DMS114 treated with DMSO at 0.1 percent for 48 hours (cell line): ENCODE results near the gene EXT2.

ENCODE experiments used
- DNase-seq: peaks from one replicate; lab custom pipeline; 2025; ENCODE audit not compliant: unreplicated experiment; lab: John Stamatoyannopoulos, UW

EXT2 gene

DNA sequence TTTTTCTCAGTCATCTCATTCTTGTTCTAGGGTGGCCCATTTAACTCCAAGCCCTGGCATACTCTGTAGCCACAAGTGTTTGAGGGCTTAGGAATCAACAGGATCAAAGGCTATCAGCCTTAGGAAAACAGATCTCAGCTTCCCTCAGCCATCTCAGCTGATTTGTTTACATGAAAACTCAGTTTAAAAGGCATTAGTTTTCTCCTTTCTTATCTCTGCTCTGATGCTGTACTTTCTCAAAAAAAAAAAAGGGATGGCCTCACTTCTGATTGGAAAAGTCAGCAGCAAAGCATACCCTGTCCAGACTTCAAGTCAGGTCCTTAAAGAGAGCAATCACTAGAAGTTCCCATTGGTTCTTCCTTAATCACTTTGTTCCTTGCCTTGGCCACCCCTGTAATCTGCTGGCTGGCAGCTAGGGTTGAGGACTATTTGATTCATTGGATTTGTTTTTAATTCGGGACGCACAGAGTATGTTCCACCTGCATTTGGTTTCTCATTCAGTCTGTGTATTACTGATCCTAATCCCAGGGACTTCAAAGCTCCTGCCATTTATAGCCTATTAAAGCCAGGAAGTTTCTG lies 102.8 kb downstream of the EXT2 start:
- no peak for DNase-seq

DNA sequence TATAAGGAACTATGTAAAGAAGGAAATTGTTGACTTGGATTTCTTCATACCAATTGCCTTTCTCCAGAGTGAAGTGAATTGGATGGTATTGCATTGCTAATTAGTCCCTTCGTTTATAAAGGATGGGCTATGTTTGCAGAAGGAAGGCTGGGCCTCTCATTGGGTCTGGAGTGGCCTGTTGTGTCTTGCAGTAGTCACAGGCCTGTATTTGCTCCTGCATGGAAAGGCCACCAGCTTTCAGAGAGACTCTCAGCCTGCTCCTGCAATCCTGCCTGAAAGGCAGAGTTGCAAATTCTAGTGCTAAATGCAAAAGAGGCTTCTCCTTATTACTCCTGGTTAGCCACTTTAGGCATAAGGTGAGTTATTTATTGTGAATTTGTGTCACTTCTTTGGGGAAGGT lies 103.8 kb downstream of the EXT2 start:
- no peak for DNase-seq

DNA sequence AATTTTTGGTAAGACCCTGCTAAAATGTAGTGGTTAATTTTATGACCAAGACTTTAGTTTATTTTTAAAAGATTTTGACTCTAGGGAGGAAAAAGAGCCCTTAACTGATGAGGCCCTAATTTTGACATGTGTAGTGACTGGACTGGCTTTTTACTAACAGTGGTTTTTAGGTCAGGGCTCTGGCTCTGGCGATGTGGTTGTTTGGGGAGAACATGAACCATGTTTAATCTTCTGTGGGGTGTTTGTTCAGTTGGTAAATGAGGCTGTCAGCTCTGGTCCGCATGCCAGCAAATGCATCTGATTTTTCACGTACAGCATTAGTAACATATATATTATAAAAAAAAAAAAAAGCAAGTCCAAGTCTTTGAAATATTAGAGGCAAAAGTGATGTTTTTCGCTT lies 104.3 kb downstream of the EXT2 start:
- DNase-seq, result no peak

DNA sequence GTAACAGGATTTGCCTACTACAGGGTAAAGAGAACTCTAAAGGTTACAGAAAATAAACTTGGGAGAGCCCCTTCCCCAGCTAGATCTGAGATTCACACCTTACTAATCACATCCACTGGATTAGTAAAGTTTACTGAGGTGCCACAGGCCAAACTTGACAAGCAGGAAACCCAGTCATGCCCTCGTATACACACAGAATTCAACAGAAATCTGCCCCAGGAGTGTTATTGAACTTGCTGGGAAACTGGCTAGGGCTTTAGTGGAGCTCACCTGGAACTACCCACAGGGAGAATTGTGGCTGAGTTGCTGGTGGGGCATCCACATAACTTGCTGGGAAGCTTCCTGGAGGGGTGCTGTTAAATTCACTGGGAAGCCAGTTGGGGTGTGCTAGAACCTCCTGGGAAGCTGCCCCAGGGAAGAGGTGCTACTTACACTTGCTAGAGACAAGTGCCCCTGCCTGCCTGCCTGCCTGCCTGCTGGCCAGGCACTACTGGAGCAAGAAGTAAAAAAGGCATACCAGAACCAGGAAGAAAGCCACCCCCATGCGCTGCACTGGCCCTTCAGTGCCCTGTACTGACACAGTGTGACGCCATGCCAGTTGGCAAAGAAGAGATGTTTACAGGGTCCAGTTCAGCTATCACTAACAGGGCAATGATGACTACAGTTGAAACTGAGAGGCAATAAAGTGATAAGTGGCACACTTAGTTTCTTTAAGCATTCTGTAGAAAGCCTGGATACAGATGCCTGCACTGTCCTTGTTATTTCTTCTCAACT lies 108.0 kb downstream of the EXT2 start:
- DNase-seq, result no peak

DNA sequence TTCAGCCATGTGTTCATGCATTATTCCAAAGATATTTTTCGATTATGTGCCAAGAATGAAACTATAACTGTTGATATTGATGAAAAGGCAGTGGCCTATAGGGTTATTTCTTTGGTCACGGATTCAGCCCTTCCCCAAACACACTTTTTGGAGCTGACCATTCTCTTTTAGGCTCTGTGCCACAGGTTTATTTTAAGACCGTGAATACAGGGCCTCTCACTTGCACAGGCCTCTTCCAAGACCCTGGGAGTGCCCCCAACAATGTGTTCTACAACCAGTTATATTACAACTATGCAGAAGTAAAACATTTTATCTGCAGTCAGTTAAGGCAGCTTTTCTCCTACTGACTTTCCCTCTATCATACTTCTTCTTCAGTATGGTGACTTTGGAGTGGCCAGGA lies 109.9 kb downstream of the EXT2 start:
- no peak for DNase-seq

DNA sequence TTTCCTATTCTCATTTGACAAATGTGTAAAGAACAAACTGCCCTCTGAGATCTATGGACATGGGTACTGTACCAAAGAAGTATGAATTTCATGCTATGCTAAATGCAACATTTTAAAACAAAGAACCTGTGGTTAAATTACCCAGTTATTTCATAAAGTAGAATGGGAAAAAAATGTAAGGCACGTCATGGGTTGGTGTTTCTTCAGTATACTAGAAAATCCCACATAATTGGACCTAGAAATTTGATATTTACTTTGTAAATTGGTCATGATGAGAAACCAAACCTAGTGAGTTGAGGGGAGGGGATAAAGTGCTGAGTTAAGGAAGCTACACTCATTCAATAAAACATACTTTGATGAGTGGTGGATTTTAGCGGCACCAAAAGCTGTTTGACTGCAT lies 110.4 kb downstream of the EXT2 start:
- DNase-seq, result no peak

DNA sequence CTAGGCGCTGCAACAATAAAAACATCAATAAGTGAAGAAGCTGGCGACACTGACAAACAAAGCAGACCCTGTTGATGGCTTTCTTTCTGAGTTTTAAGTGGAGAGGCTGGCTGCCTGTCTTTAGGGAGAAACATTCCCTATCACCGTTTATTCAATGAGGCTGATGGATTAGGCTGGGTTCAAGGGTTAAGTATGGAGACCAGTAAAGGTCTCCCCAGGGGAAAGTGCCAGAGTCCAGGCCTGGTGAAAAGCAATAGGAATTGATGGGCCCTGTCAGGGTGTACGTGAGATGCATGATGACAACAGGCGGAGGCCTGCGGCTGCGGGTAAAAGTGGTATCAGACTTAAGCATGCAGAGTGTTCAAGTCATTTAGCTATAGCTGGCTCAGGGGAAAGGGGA lies 111.8 kb downstream of the EXT2 start:
- DNase-seq, result no peak

DNA sequence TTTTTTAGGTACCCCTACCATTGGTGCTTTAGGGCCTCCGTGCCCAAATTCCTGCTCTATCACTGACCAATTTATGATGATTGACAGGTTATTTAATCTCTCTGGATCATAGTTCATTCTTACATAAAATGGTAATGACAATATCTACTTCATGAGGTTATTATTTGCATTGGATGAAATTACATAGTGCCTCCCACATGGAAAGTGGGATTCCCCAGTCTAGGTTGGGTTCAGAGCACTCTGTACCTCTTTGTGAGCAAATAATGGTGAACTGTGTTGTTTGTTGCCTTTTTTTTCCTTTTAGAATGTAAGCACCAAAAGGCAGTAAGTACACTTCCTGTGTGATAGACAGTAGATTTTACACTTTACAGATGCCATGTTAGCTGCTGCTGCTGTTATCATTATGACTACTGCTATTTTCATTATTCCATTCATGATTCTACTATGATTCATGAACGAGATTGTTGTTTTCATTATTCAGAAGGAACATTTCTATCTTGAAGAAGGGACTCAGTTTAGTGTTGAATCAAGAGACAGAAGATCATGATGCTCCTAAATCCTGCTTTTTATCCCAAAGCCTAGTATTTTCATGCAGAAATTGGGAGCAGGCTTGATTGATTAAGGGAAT lies 113.6 kb downstream of the EXT2 start:
- DNase-seq, result no peak

DNA sequence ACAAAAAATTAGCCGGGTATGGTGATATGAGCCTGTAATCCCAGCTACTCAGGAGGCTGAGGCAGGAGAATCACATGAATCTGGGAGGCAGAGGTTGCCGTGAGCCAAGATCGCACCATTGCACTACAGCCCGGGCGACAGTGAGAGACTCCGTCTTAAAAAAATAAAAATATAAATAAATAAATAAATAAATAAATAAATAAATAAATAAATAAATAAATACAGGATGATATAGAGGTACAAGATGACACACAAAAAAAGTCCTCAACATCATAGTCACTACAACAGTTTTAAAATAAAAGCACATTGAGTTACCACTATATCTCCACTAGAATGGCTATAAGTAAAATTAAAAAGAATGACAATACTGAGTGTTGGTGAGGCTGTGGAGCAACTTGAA lies 116.7 kb downstream of the EXT2 start:
- no peak for DNase-seq

DNA sequence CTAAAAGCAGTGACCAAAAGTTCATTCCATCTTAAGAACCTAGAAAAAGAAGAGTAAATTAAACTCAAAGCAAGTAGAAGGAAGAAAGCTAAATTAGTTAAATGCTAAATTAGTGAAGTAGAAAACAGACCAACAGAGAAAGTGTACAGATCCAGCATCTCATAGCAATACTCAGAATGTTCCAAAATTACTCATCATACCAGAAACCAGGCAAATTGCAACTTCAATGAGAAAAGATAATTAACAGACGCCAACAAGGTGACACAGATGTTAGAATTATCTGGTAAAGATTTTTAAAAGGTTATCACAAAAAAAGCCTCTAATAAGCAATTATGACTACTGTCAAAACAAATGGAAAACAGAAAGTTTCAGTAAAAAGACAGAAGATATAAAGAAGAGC lies 117.7 kb downstream of the EXT2 start:
- no peak for DNase-seq

DNA sequence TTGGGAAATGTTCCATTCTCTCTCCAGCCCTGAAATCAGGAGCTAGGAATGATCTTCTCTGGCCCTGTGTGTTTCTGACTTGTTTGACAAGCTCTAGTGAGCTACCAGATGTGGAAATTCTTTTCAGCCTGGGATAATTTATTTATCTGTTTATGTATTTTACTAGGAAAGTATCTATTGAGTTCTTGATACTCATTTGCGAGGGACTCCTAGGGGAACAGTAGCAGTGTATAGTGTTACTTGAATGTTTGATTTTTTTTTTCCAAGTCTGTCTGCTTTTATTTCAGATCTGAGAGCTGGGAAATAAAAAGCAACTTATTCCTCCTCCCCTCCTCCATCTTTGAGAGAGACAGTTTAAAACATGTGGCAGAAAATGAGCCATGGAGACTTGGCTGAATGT lies 122.0 kb downstream of the EXT2 start:
- no peak for DNase-seq

DNA sequence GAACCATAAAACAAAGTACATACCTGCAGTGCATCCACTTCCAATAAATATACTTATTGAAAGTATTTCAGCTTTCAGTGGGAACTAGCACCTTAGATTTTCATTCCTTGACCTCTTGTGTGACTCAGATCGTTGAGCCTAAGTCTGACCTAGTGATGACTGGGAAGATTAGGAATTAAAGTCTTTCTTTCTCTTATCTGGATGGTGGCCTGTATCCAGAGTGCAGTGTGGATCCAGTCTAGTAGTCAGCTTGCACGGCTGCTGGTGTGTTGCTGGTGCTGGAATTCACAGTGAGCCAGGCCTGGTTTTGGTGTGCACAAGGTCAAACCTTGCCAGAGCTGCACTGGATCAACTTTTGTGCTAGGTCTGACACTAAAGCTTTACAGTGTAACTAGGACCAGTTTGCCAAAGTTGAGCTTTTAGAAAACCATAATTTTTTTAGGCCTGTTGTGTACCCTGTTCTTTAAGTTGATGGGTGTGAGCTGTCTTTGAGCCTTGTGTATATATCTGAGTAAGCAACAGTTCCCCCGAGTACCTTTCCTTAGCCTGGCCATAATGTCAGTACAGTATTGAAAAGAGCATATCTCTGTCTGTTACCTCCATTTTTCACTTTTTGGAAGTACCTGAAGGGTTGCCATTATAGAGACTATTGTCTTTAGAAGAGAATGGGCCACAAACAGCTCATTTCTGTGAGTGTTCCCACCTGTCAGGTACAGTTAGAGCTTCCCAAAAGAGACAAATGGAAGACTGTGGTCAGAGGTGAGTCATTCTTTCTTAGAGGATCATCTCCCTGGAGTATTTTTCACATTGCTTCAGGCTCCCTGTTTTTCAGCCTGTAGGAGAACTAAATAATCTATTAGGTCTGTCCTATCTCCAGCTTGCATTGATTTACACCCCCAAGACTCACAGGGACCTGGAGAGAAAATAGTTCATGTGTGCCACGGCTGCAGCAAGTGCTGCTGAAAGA lies 124.6 kb downstream of the EXT2 start:
- DNase-seq, result no peak

DNA sequence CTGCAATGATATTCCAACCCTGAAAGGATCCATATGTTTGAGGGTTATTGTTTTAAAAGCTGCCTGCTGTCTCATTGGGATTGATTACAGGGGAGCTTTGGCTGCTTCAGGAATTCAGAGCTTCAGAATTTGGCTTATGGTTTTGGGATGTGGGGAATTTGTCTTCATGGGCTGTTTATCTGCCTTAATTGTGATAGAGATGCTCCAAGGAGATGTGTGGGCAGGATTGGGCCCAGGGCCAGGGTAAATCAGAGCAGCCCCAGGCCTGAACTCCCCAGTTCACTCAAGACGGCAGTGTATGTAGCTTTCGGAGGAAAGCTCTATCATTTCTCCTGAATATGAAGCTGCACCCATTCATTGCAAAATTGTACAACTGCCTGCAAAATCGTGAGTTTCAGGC lies 126.0 kb downstream of the EXT2 start:
- DNase-seq, result no peak

DNA sequence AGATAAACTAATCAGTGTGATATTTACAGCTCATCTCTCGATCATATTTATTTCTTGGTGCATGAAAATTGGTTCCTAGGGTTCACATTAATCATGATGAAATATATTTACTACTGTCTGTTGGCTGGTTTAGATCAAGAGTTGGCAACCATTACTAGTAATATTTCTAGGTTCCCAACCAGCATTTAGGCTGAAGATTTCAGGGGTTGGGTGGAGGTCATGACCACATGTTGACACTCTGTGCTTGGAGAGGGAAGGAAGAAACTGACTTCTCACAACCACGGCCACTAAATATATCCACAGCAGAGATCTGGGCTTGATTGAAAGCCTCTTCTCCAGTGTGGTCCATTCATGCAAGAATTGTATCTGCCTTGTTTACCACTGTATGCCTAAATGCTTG lies 126.5 kb downstream of the EXT2 start:
- no peak for DNase-seq

DNA sequence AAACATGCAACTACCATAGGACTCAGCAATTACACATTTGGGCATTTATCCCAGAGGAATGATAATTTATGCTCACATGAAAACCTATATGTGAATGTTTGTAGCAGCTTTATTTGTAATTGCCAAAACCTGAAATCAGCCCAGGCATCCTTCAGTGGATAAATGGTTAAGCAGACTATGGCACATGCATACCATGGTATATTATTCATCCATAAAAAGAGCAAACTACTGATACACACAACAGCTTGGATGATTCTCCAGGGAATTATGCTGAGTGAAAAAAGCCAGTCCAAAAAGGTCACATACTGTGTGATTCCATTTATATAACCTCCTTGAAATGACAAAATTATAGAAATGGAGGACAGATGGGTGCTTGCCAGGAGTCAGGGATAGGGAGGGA lies 127.8 kb downstream of the EXT2 start:
- DNase-seq, result no peak

DNA sequence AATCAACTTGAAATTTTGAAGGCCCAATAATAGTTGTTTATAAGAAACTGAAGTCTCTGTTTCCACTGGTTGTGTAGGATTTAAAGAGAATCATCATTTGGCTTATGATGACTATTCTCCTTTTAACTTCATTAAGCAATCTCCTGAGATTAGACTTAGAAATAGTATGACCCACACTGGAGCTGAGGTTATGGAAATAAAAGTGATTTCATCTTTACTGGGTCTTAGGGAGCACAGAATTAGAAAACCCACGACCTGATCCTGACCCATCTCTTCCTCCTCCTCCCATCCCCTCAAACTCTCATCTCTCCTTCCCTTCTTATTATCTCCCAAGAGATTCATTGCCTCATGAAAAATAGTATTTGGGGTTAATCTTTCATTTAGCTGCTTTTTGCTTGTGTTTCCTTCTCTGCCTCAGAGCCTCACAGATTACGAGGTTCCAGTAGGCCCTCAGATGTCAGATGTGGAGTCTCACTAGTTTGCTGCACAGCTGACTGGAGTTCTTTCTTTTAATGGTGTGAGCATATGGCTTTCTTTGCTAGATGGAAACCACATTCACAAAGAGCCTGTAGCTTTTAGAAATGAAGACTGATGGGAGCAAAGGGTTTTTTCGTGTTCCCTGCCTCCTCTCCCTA lies 129.5 kb downstream of the EXT2 start:
- no peak for DNase-seq

DNA sequence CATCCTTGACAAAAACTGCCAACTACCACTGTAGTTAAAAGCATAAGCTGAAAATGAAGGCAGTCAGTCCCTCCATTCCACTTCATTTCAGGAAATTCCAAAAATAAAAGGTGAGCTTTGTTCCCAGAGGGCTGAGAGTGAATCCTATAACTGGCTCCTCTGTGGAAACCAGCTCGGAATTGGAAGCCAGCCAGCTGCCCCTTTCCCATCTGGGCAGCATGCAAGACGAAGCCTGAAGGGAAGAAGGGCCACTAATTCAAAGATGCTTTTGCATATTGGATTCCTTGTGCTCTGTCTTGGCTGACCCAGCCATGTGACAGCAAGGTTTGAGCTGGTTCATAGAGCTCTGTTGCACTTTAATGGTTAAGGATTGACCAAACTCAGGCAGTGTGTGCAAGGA lies 131.0 kb downstream of the EXT2 start:
- DNase-seq, result no peak

DNA sequence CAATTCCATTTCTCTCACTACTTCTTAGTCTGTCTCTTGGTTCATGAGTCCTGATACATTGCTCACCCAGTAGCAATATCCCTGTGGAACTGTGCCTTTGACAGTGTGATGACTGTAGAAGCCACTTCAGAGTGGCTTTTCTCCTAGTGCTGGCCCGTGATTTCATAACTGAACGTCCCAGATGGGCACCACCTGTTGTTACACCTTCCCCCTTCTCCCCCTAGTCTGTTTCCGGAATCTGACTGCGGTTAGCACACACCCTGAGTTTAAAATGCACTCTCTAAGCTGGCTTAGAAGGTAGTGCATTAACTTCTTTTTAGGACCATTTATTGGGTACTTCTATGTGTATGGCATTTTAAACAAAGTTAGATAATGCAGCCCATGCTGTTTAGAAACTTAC lies 131.5 kb downstream of the EXT2 start:
- no peak for DNase-seq

DNA sequence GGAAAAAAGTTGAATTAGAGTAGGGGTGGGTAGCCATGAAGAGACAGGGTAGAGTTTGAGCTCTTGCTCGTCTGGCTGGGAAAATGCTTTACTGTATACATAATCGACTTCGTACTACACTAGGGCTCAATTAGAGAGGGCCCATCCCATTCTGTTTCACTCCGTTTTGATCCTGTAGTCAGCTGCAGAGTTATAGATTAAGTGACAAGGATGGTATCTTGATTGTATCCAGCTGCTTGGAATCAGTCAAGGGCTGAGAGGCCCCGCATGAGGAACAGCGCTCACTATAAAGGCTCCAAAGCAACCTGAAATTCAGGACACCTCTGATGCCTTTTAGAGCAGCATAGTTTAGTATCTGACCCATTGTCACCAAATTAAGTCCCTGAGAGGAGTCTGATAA lies 132.9 kb downstream of the EXT2 start:
- DNase-seq, result no peak

DNA sequence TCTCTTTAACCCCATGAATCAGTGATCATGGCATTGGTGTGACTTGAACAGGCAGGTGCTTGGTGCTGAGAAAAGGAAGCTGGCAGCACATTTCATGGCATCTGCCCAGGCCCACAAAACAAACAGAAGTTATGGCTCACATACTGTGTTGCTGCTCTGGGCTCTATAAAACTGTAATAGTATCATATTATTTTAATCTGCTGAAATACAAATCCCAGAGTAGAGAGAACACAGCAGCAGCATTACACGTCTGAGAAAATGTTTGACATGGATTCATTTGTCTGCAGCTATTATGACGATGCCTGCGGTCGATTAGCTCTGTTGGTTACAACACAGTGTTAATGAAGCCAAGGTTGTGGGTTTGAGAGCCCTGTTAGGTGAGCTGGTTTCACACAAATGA lies 133.6 kb downstream of the EXT2 start:
- no peak for DNase-seq

DNA sequence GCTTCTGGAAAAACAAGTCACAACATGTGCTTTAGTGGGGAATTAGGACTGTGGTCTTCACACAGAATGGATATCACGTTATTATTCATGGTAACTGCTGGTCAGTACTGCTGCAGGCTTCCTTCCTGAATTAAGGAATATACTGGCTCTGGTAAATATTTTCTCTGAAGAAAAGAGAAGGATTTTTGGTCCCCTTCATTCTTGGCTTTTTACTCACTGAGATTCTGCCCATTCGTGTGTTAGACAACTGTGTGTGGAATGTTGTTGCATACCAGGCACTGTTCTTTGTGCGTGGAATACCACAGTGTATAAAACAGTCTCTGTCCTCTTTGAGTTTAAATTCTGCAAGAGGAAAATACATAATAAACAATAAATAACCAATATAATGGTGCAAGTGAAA lies 134.1 kb downstream of the EXT2 start:
- DNase-seq, result no peak
